GM23338 (cell line): ENCODE data around the gene GALR2.

Source experiments
- CREB1 ChIP-seq: fragments of 250-450 bp; sonication (Bioruptor Pico); IDR thresholded peaks from 2 replicates; pipeline ENCODE4 v1.5.0; 2020; ENCODE audit warnings: low read depth, mild to moderate bottlenecking, moderate library complexity
- EZH2 ChIP-seq: fragments of 200-600 bp; sonication (generic); IDR thresholded peaks from one replicate; pipeline ENCODE4 v1.8.0; 2017; ENCODE audit warnings: antibody characterized with exemption, mild to moderate bottlenecking, low read depth; ENCODE audit not compliant: unreplicated experiment
- EZH2phosphoT487 ChIP-seq: fragments of 200-600 bp; sonication (generic); IDR thresholded peaks from one replicate; pipeline ENCODE4 v1.8.1; 2018; ENCODE audit warnings: antibody characterized with exemption; ENCODE audit not compliant: unreplicated experiment
- JUNB ChIP-seq: IDR thresholded peaks from one replicate; pipeline ENCODE4 v1.6.1; 2016; ENCODE audit warnings: antibody characterized with exemption; ENCODE audit not compliant: unreplicated experiment
- POLR2AphosphoS5 ChIP-seq: IDR thresholded peaks from 2 replicates; pipeline ENCODE4 v1.6.1; 2016; ENCODE audit warnings: antibody characterized with exemption, low read depth
- ZNF114 ChIP-seq: fragments of 250-450 bp; sonication (Bioruptor Pico); IDR thresholded peaks from 2 replicates; pipeline ENCODE4 v1.5.0; 2020; ENCODE audit warnings: mild to moderate bottlenecking, moderate library complexity
- TF ChIP-seq, protein P1 (sequence below), 2 experiments: fragments of 200-600 bp in 1 of 2; sonication (generic) in 1 of 2; conservative IDR thresholded peaks; 2 replicates each; pipeline versions ENCODE4 v1.5.1 to v1.6.1; 2016 to 2017; ENCODE audit warnings: antibody characterized with exemption in 2 of 2, low read depth in 2 of 2, mild to moderate bottlenecking in 2 of 2, moderate library complexity in 1 of 2

DNA sequence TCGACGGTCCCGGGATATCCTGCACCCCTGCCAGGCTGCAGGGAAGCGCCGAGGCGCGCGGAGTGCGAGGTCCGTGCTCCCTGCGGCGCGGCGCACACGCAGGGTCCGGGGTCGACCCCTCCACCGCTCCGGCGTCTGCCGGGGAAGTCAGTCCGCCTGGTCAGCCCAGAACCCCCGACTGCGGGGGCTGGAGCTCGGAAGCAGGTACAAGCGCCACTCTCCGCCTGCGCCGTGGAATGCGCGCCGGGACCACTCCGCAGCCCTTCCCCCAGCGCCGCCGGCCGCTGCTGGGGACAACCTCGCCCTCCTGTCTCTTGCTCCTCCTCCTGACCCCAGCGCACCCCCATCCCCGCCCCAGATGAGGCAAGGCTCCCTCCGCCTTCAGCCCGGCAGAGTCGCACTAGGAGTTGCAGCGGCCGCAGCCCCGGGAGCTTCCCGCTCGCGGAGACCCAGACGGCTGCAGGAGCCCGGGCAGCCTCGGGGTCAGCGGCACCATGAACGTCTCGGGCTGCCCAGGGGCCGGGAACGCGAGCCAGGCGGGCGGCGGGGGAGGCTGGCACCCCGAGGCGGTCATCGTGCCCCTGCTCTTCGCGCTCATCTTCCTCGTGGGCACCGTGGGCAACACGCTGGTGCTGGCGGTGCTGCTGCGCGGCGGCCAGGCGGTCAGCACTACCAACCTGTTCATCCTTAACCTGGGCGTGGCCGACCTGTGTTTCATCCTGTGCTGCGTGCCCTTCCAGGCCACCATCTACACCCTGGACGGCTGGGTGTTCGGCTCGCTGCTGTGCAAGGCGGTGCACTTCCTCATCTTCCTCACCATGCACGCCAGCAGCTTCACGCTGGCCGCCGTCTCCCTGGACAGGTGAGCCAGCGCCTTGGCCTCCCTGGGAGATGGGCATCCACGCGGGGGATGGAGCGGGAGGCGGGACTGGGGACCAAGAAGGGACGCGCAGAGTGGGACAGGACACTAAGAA, at the start of gene GALR2:
- TF ChIP-seq EZH2phosphoT487 (no peak), EZH2 (peak; percentile 87), POLR2AphosphoS5 (no peak), CREB1 (CRISPR knock-in tag) (no peak), JUNB (no peak), ZNF114 (no peak)
- TF ChIP-seq, protein P1, sequence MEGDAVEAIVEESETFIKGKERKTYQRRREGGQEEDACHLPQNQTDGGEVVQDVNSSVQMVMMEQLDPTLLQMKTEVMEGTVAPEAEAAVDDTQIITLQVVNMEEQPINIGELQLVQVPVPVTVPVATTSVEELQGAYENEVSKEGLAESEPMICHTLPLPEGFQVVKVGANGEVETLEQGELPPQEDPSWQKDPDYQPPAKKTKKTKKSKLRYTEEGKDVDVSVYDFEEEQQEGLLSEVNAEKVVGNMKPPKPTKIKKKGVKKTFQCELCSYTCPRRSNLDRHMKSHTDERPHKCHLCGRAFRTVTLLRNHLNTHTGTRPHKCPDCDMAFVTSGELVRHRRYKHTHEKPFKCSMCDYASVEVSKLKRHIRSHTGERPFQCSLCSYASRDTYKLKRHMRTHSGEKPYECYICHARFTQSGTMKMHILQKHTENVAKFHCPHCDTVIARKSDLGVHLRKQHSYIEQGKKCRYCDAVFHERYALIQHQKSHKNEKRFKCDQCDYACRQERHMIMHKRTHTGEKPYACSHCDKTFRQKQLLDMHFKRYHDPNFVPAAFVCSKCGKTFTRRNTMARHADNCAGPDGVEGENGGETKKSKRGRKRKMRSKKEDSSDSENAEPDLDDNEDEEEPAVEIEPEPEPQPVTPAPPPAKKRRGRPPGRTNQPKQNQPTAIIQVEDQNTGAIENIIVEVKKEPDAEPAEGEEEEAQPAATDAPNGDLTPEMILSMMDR (conservative IDR thresholded peaks at IDR 0.05; ENCODE audit: low read depth in 2 of 2): no peak
